HG02885 (cell line): ENCODE measurements around the gene NUP85.
A peak's percentile ranks its signal among the peaks of the same experiment; 100 is the strongest.
"Not testable (repeated sequence)": the region's sequence is repeated elsewhere in the genome, so short reads cannot be mapped to it uniquely, and the experiment has no call there.

Source experiments
- ATAC-seq: cut with Tn5 transposase; IDR thresholded peaks from one replicate; pipeline ENCODE4 v1.9.1; 2021; ENCODE audit warnings: mild to moderate bottlenecking; ENCODE audit not compliant: unreplicated experiment, poor library complexity

The NUP85 gene

DNA sequence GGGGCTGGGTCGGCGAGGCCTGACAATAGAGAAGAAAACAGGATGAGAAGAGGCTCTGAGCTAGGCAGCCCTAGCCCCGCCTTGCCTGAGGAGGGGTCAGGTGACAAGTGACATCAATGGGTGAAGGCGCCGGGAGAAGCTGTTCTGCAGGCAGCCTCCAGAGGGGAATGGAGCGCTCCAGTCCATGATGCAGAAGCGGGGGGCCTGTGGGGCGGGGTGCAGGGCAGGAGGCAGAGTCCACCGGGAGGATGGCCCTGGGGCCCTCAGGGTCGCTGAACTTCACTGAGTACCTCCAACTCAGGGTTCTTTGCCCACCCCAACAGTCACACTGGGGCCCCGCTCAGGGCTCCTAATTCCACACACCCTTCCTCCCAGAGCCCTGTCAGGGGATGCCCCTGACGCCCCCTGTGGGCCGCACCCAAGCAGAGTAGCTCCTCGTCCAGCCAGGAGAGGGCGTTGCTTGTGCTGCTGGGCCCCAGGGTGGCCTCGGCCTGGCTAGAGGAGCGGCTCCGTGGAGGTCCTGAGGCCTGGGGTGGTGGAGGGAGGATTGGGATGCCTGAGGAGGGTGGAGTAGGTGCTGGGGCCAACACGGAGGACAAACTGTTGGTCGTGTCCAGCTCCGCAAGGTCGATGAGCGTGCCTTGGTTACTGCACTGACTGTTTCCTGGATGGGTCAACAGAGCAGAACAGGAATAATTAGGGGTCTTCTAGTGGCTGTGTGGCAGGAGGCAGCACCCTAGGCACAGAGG, 35.1 kb downstream of the NUP85 start:
- no peak for ATAC-seq

DNA sequence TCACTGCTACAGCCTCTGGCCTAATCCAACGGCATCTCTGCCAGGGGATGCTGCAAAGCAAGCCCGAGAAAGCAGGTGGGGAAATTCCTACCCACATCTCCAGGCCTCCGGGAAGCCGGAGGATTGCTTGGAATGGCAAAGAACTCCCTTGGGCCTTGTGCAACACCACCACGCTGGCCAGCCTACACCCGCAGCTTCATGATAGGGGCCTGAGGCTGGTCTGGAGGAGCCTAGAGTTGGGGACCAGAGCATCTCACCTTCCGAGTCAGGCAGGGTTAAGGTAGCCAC, 35.6 kb downstream of the NUP85 start:
- ATAC-seq = no peak

GRCh38 chr17:75241502-75241901, 36.0 kb downstream of the NUP85 start:
- no peak for ATAC-seq

DNA sequence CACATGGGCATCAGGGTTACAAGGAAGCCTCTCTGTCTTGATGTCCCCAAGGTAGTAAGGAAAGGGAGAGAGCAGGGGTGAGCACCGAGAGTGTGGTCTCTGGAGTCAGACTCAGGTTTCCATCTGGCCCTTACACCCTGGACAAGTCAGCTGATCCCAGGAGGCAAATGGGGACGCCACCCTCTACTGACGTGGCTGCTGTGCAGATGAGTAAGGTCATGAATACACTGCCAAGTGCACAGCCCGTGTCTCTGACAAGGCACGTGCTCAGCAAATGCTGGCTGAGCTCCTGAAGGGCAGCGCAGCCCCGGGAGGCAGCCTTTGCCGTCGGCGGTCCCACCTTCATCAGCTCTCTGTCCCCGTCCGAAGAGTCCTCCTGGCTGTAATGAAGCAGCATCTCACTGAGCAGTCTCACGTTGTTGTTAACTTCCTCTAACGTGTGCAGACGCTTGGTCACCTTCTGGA, 36.5 kb downstream of the NUP85 start:
- no peak for ATAC-seq

- ATAC-seq = peak; percentile 58
Measured at GRCh38 chr17:75242461-75243042, 37.1 kb downstream of the NUP85 start.

DNA sequence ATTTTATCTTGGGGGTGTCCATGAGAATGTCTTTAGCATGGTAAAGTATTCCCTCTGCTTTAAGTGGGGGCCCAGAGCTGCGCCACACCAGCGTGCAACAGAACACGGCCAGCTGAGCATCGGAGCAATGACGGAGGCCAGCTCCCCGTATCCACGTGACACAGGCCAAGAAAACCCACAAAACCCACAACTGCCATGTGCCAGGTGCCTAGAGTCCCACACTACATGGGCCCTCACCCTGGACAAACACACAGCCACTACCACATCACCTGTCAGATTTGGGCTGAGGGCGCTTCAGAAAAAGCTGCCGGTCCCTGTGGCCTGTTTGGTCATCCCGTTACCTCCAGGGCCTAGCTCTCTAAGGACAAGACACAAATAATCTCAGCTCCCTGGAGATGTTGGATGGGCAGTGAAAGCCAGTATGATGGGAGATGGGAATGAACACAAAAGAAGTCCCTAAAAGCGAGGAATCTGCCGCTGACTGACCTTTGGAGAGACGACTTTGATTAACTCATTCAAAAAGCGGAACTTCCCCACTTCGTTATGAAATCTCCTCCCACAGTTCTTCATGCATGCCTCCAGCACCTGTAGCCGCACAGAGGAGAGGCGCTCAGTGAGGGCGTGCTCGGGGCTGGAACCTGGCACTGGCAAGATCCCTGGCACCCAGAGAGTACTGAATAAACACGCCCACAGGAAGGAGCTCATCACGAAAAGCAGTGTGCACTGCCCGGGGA, 38.8 kb downstream of the NUP85 start:
- peak; percentile 47 for ATAC-seq

GRCh38 chr17:75245011-75245410, 39.5 kb downstream of the NUP85 start:
- ATAC-seq = no peak

GRCh38 chr17:75246404-75246803, 40.9 kb downstream of the NUP85 start:
- no peak for ATAC-seq

DNA sequence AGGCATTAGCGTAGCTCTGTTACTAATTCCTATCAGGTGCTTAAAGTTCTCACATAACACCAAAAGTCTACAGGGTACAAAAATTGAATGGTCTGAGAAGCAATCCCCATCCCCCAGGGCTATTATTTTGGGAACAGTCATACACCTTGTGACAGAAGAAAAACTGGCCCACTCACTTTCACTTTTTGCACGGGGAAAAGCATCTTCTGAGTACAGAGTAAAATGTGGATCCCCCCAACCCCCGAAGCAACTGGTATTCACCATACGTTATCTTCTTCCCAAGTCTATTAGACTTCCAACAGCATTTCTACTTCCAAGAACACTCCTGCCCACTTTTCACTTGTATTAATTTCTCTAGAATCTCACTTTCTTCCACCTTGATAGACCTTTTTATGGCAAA, 44.1 kb downstream of the NUP85 start:
- no peak for ATAC-seq

- peak; percentile 78 for ATAC-seq
Measured at GRCh38 chr17:75250009-75250471, 44.6 kb downstream of the NUP85 start.

GRCh38 chr17:75252039-75252816, 46.7 kb downstream of the NUP85 start:
- no peak for ATAC-seq

GRCh38 chr17:75255954-75256698, 50.6 kb downstream of the NUP85 start:
- not testable (repeated sequence) for ATAC-seq

DNA sequence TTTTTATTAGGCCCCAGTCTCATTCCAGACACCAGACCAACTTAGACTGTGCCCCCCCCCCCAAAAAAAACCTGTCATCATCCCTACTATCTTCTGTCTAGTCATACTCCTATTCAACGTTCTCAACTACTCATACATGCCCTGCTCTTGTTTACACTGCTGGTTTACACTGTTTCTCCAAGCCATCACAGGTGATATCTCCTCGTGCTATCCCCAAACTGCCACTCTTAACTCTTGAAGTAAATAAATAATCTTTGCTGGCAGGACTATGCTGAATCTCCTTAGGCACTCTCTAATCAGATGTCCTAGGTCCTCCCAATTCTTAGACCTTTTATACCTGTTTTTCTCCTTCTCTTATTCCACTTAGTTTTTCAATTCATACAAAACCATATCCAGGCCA, 51.7 kb downstream of the NUP85 start:
- ATAC-seq = not testable (repeated sequence)

- ATAC-seq = peak; percentile 20
Measured at GRCh38 chr17:75260641-75261335, 55.3 kb downstream of the NUP85 start.

- peak; percentile 91 for ATAC-seq
Measured at GRCh38 chr17:75261336-75262111, 56.0 kb downstream of the NUP85 start, which contains the start of the genes GGA3 and MRPS7. Gene GGA3 (minus strand): TSS chr17:75261606. CDS start chr17:75261587, 19 bp downstream. Gene MRPS7 (plus strand): TSS chr17:75261879. CDS start chr17:75261901, 22 bp downstream.

DNA sequence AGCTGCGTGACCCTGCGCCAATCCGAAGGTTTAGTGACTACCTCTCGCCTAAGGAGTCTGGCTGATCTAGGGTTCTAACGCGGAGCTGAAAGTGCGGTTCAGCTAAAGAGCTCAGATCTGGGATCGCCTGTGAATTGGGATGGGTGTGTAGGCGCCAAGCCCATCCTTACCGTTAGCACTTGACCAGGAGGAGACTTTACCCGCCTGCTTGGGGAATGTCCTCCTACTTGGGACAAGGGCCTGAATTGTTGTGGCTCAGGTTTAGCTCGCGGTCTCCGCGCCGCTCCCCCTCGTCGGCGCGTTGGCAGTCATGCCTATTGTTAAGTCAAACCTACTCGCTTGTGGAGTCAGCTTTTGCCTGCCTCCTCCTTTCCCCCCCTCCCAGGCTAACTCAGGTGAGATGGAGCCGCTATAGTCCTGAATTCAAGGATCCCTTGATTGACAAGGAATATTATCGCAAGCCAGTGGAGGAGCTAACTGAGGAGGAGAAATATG, 56.7 kb downstream of the NUP85 start:
- no peak for ATAC-seq

- ATAC-seq = no peak
Measured at GRCh38 chr17:75263055-75263454, 57.6 kb downstream of the NUP85 start.

GRCh38 chr17:75265614-75266315, 60.3 kb downstream of the NUP85 start:
- ATAC-seq = no peak
